HepG2 (cell line): ENCODE data around the gene MTSS2. TPM values are rescaled to one million over a fixed set of nuclear protein-coding genes. Genes with fewer than 3 reads are reported as not detected.
A peak's percentile ranks its signal among the peaks of the same experiment; 100 is the strongest.

Source experiments
- ARID2 ChIP-seq: sonication (generic); formaldehyde crosslinking; IDR thresholded peaks from 2 replicates; pipeline ENCODE4 v1.8.1; 2022; ENCODE audit warnings: mild to moderate bottlenecking, missing genetic modification reagents, borderline replicate concordance
- CSRNP1 ChIP-seq: sonication (generic); formaldehyde crosslinking; IDR thresholded peaks from 2 replicates; pipeline ENCODE4 v1.8.1; 2023; ENCODE audit warnings: mild to moderate bottlenecking, missing genetic modification reagents
- HIVEP1 ChIP-seq: sonication (generic); formaldehyde crosslinking; IDR thresholded peaks from 2 replicates; pipeline ENCODE4 v1.4.0; 2020; ENCODE audit warnings: mild to moderate bottlenecking, missing genetic modification reagents
- KLF16 ChIP-seq, 2 experiments: sonication (generic) in 1 of 2; formaldehyde crosslinking in 1 of 2; IDR thresholded peaks; 2 replicates each; pipeline versions ENCODE4 v1.6.1 to v1.8.0; 2016 to 2023; ENCODE audit warnings: missing genetic modification reagents in 2 of 2, missing compliant biosample characterization in 1 of 2
- SRY ChIP-seq: sonication (generic); formaldehyde crosslinking; IDR thresholded peaks from 2 replicates; pipeline ENCODE4 v1.8.0; 2022; ENCODE audit warnings: mild to moderate bottlenecking, missing genetic modification reagents
- ZNF432 ChIP-seq: sonication (generic); formaldehyde crosslinking; IDR thresholded peaks from 2 replicates; pipeline ENCODE4 v1.5.0; 2020; ENCODE audit warnings: missing genetic modification reagents, mild to moderate bottlenecking, borderline replicate concordance
- ZNF607 ChIP-seq: sonication (generic); formaldehyde crosslinking; IDR thresholded peaks from 2 replicates; pipeline ENCODE4 v1.5.1; 2020; ENCODE audit warnings: missing genetic modification reagents, mild to moderate bottlenecking, borderline replicate concordance
- ZSCAN5A ChIP-seq: sonication (generic); formaldehyde crosslinking; IDR thresholded peaks from 2 replicates; pipeline ENCODE4 v1.8.0; 2022; ENCODE audit warnings: mild to moderate bottlenecking, missing genetic modification reagents, borderline replicate concordance
- polyA plus RNA-seq, 8 experiments: library from polyadenylated mRNA; depleted of rRNA in 3 of 8; stranded (reverse) in 7 of 8; unstranded in 1 of 8; fragments of >200 nt; fragmentation: Illumina TruSeq in 4 of 8; extraction: Trizol in 4 of 8; gene quantifications; 2 replicates each; pipeline versions ENCODE4 v1.2.1 to v1.2.3, GENCODE V29; 2011 to 2016; ENCODE audit warnings: low read depth in 4 of 8, missing spikeins in 1 of 8, mixed read lengths in 1 of 8; ENCODE audit not compliant: insufficient read depth in 1 of 8
- total RNA-seq, 5 experiments: library from RNA; depleted of rRNA; stranded (reverse); fragments of >200 nt; fragmentation: Illumina TruSeq; extraction: Trizol; gene quantifications; 2 replicates each; pipeline ENCODE4 v1.2.3, GENCODE V29; 2016; ENCODE audit warnings: low read depth in 1 of 5
- TF ChIP-seq, protein P1 (sequence below), 2 experiments: fragments of 450-650 bp in 1 of 2; sonication (generic) in 1 of 2; formaldehyde crosslinking in 1 of 2; IDR thresholded peaks; 2 replicates each; pipeline versions ENCODE4 v1.6.1 to v1.8.0; 2016 to 2022; ENCODE audit warnings: antibody characterized with exemption in 1 of 2, mild to moderate bottlenecking in 1 of 2, missing genetic modification reagents in 1 of 2
- TF ChIP-seq, protein P2 (sequence below): IDR thresholded peaks from 2 replicates; pipeline ENCODE4 v1.6.1; 2016; ENCODE audit warnings: mild to moderate bottlenecking

MTSS2 gene
- total and polyA plus RNA-seq, 2 of the 13 experiments (the other 11 are each of a cell fraction or from before 2014, with no cell fraction given): 132 to 242 TPM

DNA sequence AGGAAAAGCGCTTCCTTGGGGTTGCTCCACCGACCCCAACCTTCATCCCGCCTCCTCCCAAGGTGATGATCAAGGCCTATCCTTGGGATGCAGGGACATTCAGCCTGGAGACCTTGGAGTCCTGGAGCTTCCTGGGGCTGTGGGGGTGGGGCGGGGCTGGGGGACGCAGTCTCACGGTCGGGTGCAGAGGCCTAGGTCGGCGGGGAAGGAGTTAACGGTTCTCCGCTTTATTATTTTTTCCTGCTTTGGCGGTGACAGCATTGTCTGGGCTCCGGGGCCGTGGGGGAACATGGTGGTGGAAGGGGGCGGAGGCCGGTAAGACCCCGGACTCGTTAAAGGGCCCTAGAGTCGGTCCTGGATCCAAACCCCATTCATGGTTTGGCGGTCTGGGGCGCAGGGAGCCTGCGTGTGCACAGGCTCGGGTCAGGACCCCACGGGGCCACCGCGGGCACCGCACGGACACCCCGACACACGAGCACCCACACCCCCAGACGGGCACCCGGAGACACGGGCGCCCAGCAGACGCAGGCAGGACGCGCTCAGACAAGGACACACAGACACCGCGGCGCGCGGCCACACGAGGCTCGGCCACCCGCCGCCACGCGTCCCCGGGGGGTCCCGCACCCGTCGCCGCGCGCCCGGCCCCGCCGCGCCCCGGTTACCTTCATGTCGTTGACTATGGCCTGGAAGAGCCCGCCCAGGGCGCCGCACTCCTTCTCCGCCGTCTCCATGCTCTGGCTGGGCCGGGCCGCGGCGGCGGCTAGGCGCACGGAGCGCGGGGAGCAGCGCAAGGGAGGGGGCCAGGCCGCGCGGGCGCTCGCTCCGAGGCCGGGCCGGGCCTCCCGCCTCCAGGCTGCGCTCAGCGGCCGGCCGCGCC is 554 bp downstream of the MTSS2 start (continued):
- TF ChIP-seq, protein P1, sequence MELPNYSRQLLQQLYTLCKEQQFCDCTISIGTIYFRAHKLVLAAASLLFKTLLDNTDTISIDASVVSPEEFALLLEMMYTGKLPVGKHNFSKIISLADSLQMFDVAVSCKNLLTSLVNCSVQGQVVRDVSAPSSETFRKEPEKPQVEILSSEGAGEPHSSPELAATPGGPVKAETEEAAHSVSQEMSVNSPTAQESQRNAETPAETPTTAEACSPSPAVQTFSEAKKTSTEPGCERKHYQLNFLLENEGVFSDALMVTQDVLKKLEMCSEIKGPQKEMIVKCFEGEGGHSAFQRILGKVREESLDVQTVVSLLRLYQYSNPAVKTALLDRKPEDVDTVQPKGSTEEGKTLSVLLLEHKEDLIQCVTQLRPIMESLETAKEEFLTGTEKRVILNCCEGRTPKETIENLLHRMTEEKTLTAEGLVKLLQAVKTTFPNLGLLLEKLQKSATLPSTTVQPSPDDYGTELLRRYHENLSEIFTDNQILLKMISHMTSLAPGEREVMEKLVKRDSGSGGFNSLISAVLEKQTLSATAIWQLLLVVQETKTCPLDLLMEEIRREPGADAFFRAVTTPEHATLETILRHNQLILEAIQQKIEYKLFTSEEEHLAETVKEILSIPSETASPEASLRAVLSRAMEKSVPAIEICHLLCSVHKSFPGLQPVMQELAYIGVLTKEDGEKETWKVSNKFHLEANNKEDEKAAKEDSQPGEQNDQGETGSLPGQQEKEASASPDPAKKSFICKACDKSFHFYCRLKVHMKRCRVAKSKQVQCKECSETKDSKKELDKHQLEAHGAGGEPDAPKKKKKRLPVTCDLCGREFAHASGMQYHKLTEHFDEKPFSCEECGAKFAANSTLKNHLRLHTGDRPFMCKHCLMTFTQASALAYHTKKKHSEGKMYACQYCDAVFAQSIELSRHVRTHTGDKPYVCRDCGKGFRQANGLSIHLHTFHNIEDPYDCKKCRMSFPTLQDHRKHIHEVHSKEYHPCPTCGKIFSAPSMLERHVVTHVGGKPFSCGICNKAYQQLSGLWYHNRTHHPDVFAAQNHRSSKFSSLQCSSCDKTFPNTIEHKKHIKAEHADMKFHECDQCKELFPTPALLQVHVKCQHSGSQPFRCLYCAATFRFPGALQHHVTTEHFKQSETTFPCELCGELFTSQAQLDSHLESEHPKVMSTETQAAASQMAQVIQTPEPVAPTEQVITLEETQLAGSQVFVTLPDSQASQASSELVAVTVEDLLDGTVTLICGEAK (IDR thresholded peaks at IDR 0.05): no peak
- TF ChIP-seq, protein P1 (CRISPR knock-in tag; IDR thresholded peaks at IDR 0.05): 0 out of 2 replicates have a peak, but pooled peaks have one; percentile 49
- TF ChIP-seq, protein P2, sequence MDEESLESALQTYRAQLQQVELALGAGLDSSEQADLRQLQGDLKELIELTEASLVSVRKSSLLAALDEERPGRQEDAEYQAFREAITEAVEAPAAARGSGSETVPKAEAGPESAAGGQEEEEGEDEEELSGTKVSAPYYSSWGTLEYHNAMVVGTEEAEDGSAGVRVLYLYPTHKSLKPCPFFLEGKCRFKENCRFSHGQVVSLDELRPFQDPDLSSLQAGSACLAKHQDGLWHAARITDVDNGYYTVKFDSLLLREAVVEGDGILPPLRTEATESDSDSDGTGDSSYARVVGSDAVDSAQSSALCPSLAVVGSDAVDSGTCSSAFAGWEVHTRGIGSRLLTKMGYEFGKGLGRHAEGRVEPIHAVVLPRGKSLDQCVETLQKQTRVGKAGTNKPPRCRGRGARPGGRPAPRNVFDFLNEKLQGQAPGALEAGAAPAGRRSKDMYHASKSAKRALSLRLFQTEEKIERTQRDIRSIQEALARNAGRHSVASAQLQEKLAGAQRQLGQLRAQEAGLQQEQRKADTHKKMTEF (CRISPR knock-in tag): 0 out of 2 replicates have a peak, but pooled peaks have one; percentile 15
- no peak for TF ChIP-seq ZNF432 (CRISPR knock-in tag)
- no peak for TF ChIP-seq ZNF607 (CRISPR knock-in tag)
- 0 out of 2 replicates have a peak, but pooled peaks have one; percentile 6 for TF ChIP-seq SRY (CRISPR knock-in tag)
- no peak for TF ChIP-seq ZSCAN5A
- 0 out of 2 replicates have a peak, but pooled peaks have one; percentile 12 for TF ChIP-seq ARID2
- TF ChIP-seq CSRNP1 (CRISPR knock-in tag): 0 out of 2 replicates have a peak, but pooled peaks have one; percentile 16
- no peak for TF ChIP-seq HIVEP1
- TF ChIP-seq KLF16 (CRISPR knock-in tag; IDR thresholded peaks at IDR 0.05): 0 out of 4 replicates have a peak, but pooled peaks of 1 of the 2 experiments have one; percentile 60
